Myocyte (in vitro differentiated cells): ENCODE data around the gene RDH5. TPM values are rescaled to one million over a fixed set of nuclear protein-coding genes. Genes with fewer than 3 reads are reported as not detected.
A peak's percentile ranks its signal among the peaks of the same experiment; 100 is the strongest.
"Not testable (repeated sequence)": the region's sequence is repeated elsewhere in the genome, so short reads cannot be mapped to it uniquely, and the experiment has no call there.

Source experiments
- DNase-seq: peaks from one replicate; pipeline ENCODE4 v3.0.0-alpha.2; 2012; ENCODE audit warnings: low read depth
- total RNA-seq: library from RNA; depleted of rRNA; stranded (reverse); fragments of >200 nt; gene quantifications from 2 replicates; pipeline ENCODE4 v1.2.3, GENCODE V29; 2014

The RDH5 gene
- total RNA-seq, 1 donor from 2014 or later, result 457 TPM

GRCh38 chr12:55744340-55745030 is 24.3 kb downstream of the RDH5 start:
- no peak for DNase-seq

DNA sequence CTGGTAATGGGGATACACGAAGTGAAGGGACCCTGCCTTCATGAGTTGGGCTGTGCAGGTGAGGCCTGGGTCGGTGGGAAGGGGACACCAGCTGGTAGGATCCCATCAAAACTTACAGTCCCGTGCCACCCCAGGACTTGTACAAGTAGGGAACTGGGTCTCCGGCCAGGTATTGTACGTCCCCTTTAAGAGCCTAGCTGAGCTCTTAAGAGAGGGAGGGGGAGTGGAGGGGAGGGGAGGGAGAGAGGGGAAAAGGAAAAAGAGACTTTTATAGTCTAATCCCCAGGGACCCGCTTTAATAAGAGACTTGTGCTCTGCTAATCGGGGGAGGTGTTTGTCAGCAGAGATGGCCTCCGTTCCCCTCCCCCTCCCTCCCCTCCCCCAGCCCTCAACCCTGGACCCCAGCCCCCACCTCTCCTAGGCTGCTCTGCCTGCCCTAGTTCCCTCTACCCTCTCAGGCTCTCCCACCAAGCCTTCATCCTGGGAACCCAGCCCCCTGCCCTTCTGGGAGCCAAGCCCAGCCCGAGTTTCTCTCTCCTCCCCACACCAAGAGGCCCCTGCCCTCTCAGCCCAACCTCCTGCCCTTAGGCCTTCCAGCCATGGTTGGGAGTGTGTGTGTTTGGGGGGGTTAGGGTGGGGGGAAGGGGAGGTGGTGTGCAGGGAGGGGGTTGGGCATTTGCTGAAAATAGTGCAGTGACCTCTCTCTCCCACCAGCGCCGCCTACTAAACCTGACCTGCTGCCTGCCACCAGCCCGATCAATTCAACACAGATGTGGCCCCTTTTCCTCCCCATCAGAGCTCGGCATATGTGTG is 25.4 kb downstream of the RDH5 start:
- DNase-seq, result peak; percentile 25

- no peak for DNase-seq
Observed at GRCh38 chr12:55746174-55746912, 26.1 kb downstream of the RDH5 start.

DNA sequence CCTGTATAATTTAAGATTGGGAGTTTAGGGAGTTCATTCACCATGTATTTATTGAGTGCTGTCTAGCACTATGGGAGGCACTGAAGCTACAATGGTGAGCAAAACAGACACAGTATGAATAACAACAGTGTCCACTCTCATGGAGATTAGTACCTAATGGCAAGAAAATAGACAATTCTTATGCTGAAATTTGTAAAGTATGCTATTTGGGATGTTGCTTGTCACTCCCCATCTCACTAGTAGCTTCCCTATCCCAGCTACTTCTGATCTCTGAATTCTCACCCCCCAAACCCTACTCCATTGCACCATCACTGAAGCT is 26.7 kb downstream of the RDH5 start:
- DNase-seq, result no peak

DNA sequence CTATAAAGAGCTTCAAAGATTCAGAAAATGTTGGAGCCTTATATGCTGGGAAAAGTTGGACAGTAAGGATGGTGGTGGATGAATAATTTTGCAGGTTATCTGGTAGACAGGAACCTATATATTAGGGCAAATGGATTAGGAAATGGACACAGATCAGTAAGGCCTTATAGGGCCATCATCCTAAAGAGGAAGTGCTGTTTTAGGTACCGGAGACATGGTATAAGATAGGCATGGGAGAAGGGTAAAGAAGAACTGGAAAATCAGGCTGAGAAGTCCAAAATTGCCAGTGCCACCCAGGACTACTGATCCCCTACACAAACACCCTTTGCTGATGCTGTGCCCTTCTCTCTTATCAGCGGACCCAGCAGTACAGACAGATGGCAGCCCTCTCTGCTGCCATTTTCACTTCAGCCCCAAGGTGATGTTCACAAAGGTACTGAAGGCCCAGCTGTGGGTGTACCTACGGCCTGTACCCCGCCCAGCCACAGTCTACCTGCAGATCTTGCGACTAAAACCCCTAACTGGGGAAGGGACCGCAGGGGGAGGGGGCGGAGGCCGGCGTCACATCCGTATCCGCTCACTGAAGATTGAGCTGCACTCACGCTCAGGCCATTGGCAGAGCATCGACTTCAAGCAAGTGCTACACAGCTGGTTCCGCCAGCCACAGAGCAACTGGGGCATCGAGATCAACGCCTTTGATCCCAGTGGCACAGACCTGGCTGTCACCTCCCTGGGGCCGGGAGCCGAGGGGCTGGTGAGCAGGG is 28.2 kb downstream of the RDH5 start:
- no peak for DNase-seq

DNA sequence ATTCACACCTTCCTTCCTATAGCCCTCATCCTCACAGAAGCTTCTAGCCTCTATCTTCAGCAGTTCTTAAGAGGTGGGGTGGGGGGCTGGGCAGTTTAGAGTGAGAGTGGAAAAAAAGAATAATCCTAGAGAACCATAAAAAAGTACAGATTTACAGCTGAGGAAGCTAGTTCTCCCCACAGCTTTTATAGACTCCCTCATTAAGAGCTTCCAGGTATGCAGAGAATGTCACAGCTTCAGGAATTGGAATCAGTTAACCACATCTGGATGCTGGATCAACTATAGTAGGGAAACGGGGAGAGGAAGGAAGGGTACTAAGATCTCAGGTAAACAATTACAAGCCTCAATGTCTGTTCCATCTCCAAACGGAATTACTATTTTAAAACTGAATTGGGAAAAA is 35.1 kb downstream of the RDH5 start:
- no peak for DNase-seq

DNA sequence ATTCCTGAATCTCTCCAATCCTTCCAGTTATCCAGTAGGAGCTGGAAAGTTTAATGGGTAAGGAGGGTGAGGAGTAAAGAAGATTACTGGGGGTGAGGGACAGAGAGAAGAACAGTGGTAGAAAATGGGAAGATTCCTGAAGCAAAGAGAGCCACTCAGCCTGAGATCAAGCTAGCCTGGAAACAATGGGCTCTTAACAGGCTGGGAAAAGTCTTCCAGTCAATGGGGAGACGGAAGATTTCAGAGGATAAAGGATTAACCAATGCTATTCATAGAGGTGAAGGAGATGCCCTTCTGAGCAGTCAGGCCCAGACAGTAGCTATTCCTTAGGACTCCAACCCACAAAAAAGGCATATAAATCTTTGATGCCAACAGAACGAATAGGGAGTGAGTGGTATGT is 37.5 kb downstream of the RDH5 start:
- DNase-seq, result no peak

DNA sequence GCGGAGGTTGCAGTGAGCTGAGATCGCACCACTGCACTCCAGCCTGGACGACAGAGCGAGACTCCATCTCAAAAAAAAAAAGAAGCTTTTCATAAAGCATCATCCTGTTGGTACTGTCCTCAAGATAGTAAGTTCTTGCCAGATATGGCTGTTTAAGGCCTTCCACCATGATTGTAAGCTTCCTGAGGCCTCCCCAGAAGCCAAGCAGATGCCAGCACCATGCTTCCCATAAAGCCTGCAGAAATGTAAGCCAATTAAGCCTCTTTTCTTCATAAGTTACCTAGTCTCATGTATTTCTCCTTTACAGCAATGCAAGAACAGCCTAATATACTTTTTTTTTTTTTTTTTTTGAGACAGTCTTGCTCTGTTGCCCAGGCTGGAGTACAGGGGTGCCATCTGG is 38.4 kb downstream of the RDH5 start:
- not testable (repeated sequence) for DNase-seq

GRCh38 chr12:55760663-55761062 is 40.5 kb downstream of the RDH5 start:
- no peak for DNase-seq

GRCh38 chr12:55762646-55763045 is 42.5 kb downstream of the RDH5 start:
- DNase-seq, result no peak

GRCh38 chr12:55765736-55766290 is 45.6 kb downstream of the RDH5 start:
- no peak for DNase-seq

- DNase-seq, result no peak
Observed at GRCh38 chr12:55767156-55767555, 47.0 kb downstream of the RDH5 start.

DNA sequence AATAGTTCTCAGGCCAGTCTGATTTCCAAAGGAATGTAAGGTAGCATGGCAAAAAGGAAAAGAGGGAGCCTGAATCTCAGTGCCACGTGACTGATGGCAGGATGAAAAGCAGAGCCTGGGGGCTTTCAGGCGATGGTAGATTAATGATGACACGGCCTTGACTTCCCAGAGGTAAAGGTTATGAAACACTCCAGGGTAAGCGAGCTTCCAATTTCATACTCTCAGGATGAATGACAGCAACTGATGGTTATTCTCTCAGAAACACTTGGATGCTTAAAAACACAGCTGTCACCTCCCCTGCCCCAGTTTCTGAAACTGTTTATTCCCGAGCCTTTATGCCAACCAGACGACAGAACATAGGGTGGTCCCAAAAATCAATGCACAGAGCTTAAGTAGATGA is 51.5 kb downstream of the RDH5 start:
- peak; percentile 75 for DNase-seq

Other genes starting within 250 kb of the RDH5 start
- gene OR6C68, start 228.0 kb upstream of the RDH5 start, total RNA-seq, result not detected in 2 replicates
- gene OR6C4, start 170.8 kb upstream of the RDH5 start, total RNA-seq, result not detected in 2 replicates
- gene OR2AP1, start 147.9 kb upstream of the RDH5 start, total RNA-seq, result not detected in 2 replicates
- gene OR10P1, start 83.5 kb upstream of the RDH5 start, total RNA-seq, result not detected in 2 replicates
- gene ITGA7, start 12.5 kb upstream of the RDH5 start, total RNA-seq, result 1,498 and 1,557 TPM in 2 replicates
- gene BLOC1S1, start 4.3 kb upstream of the RDH5 start, total RNA-seq, result 104 and 106 TPM in 2 replicates
- 2,565 and 2,632 TPM in 2 replicates for gene CD63, start 8.6 kb downstream of the RDH5 start, total RNA-seq
- gene GDF11, start 22.7 kb downstream of the RDH5 start, total RNA-seq, result 6.2 and 6.6 TPM in 2 replicates
- 71.5 and 75.3 TPM in 2 replicates for gene SARNP, start 97.3 kb downstream of the RDH5 start, total RNA-seq
- gene ORMDL2, start 97.6 kb downstream of the RDH5 start, total RNA-seq, result 8.8 and 12.5 TPM in 2 replicates
- 40.4 and 42.4 TPM in 2 replicates for gene DNAJC14, start 109.2 kb downstream of the RDH5 start, total RNA-seq
- 8.6 and 8.8 TPM in 2 replicates for gene MMP19, start 122.5 kb downstream of the RDH5 start, total RNA-seq
- gene PYM1, start 207.5 kb downstream of the RDH5 start, total RNA-seq, result 29.3 and 32.5 TPM in 2 replicates
- 24.2 and 33.1 TPM in 2 replicates for gene DGKA, start 210.8 kb downstream of the RDH5 start, total RNA-seq
- gene PMEL, start 245.6 kb downstream of the RDH5 start, total RNA-seq, result 0.10 and 0.53 TPM in 2 replicates
- gene CDK2, start 246.4 kb downstream of the RDH5 start, total RNA-seq, result 7.6 and 9.5 TPM in 2 replicates